Germinal center (tissue), 1 donor: ENCODE measurements around the gene SMIM41.
A peak's percentile ranks its signal among the peaks of the same experiment; 100 is the strongest.

Experiments
- DNase-seq: peaks from one replicate; pipeline ENCODE4 v3.0.0; 2012; ENCODE audit warnings: mixed read lengths, low spot score

The SMIM41 gene

DNA sequence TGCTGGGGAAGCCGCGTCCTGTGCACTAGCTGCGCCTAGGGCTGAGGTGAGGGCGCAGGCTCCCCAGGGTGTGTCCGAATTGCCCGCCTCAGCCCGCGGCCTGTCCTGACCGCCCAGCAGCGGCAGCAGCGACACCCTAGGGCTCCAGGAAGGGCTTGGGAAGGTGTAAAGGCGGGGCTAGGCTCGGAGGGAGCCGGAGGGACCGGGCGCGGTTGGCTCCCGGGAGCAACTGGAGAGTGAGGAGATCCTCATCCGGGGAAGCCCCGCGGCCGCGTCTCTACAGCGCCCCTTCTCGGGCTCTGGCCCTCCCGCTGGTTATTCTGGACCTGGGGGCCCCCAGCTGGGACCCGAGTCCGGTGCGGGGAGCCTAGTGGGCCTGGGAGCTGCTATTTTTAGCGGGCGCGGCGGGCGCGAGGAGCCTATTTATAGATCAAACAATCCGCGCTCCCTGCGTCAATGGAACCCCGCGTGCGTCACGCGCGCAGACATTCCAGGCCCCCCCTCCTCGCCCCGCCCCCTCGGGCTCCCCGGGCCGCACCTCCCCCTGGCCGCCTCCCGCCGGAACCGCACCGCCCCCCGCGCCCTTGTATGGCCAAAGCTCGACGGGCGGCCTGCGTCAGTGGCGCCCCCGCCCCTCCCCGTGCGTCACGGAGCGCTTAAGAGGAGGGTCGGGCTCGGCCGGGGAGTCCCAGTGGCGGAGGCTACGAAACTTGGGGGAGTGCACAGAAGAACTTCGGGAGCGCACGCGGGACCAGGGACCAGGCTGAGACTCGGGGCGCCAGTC is 28.6 kb upstream of the SMIM41 start, which contains the start of gene NR4A1:
TSS of gene NR4A1 (plus strand) at position 685 of the 784 bp plus-strand sequence. CDS start 2,887 bp downstream, outside the sequence.
- peak; percentile 96 for DNase-seq

- no peak for DNase-seq
Measured at GRCh38 chr12:52052468-52053186, 26.9 kb upstream of the SMIM41 start.

DNA sequence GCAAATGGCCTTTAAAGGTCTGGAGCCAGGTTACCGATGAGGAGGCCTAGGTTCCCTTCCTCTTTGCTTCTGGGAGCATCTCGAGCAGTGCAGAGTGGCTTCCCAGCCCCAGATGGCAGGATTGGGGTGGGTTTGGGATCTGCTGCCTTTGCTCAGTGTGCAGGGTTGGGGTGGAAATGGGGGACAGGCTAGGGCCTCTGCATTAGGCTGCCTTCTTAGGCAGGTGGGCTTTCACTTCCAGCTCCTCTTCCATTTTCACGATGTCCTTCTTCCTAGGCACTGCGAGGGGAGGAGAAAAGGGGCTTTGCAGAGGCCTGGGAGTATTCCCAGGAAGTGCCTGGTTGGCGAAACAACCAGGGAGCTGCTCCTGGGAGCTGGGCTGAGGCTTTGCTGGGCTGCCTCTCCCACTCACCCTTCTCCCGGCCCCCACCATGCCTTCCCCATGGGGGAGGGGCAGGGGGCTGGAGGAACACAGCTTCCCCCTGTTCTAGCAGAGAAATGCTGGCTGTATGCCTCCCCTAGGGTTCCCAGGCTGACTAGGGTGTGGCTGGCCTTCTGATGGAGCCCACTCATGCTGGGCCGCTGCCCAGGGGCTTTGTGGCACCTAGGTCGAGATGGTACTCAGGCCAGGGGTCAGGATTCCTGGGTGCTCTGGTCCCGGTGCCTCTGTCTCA is 25.8 kb upstream of the SMIM41 start:
- DNase-seq, result no peak

DNA sequence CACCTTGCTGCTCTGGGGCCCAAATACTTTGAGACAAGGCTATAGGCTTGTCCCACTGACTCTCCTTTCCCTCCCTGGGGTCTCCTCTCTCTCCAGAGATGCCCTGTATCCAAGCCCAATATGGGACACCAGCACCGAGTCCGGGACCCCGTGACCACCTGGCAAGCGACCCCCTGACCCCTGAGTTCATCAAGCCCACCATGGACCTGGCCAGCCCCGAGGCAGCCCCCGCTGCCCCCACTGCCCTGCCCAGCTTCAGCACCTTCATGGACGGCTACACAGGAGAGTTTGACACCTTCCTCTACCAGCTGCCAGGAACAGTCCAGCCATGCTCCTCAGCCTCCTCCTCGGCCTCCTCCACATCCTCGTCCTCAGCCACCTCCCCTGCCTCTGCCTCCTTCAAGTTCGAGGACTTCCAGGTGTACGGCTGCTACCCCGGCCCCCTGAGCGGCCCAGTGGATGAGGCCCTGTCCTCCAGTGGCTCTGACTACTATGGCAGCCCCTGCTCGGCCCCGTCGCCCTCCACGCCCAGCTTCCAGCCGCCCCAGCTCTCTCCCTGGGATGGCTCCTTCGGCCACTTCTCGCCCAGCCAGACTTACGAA is 25.2 kb upstream of the SMIM41 start:
- DNase-seq, result no peak

- no peak for DNase-seq
Measured at GRCh38 chr12:52054833-52055730, 24.4 kb upstream of the SMIM41 start.

DNA sequence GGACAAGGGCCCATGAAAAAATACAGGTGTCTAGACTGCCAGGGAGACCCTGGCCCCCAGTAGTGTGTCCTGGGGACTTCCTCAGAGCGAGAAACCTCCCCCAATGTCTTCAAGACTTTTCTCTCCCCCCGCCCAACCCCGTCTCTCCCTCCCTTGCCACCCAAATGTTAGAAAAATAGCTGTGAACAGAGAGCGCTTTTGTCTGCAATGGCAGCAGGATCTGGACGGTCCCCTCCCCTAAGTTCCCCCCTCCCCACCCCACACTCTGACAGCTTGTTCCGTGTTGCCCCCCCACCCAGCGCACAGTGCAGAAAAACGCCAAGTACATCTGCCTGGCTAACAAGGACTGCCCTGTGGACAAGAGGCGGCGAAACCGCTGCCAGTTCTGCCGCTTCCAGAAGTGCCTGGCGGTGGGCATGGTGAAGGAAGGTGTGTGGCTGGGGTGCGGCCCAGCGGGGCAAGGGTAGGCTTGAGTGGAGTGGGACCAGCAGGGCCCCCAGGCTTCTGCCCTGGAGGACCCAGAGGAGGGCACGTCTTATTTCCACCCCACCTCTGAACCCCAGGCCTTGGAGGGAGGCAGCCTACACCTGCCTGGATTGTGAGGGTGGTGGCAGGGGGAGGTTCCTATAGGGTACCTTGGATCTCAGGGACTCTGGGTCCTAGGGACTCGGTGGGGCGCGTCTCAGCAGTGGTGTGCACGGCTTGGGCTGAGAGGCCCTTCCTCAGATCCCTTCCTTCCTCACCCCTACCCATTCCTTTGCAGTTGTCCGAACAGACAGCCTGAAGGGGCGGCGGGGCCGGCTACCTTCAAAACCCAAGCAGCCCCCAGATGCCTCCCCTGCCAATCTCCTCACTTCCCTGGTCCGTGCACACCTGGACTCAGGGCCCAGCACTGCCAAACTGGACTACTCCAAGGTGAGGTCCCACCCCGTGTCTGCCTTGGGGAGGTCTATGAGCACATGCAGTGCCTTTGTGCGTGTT is 23.5 kb upstream of the SMIM41 start:
- no peak for DNase-seq

- no peak for DNase-seq
Measured at GRCh38 chr12:52056801-52057637, 22.5 kb upstream of the SMIM41 start.

DNA sequence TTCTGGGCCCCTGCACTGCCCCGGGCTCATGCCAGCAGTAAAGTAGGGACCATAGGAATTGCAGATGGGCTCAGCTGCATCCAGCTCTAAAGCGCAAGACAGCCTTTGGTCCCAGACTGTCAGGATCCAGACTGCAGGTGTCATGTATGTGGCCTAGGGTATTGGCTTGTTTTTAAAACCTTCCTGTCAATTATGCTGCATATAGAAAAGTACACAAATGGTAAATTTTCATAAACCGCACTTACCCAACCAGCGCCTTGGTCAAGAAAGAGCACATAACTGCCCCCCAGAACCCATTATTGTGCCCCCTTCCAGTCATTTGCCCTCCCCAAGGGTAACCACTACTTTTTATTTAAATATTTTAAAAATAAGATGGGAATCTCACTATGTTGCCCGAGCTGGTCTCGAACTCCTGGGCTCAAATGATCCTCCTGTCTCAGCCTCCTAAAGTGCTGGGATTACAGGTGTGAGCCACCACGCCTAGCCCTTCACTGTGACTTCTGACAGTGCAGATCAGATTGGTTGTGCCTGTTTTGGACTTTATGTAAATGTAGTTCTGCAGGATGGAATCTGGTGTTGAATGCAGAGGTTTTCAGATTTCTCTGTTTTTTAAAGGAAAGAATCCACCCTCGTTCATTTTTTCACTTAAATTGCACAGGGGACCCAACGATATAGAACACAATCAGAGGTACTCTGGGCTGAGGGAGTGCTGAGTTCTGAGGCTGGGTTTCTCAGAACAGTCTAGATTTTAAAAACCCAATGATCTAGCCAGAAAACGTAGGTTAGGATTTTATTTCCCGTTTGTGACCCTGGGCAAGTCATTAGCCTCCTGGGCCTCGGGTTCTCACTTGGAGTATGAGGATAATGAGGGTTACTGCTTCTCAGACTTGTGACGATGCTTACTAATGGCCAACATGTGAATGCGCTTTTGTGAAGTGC is 21.6 kb upstream of the SMIM41 start:
- DNase-seq, result no peak

- no peak for DNase-seq
Measured at GRCh38 chr12:52058631-52059361, 20.7 kb upstream of the SMIM41 start.

GRCh38 chr12:52059582-52060497 is 19.7 kb upstream of the SMIM41 start:
- DNase-seq, result no peak

DNA sequence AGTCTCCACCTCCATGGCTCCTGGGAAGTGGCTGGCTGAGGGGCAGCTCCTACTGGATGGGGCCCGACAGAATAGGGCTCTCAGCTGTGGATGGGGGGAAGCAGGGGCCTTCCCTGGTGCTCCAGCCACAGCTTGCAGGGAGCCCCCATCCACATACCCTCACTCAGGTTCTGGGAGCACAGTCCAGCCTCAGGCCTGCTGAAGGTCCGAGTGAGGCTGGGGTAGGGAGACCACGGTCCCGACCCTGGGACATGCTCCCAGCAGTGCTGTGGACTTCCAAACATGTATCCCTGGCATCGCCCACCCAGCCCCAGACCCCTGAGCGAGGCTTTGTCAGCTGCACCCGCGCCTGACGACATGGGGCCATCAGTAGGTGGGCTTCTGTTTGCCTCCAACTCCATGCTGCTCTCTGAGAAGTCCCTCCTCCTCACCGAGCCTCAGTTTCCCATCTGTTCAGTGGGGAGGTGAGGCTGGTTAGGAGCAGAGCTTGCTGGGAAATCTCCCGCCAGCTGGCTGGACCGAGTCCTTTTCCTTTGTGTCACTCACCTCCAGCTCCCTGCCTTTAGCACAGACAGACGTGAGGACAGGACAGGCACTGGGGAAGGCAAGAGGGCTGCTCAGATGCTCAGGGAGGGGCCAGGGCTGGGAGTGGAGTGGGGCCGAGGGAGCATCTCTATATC is 18.9 kb upstream of the SMIM41 start:
- no peak for DNase-seq

DNA sequence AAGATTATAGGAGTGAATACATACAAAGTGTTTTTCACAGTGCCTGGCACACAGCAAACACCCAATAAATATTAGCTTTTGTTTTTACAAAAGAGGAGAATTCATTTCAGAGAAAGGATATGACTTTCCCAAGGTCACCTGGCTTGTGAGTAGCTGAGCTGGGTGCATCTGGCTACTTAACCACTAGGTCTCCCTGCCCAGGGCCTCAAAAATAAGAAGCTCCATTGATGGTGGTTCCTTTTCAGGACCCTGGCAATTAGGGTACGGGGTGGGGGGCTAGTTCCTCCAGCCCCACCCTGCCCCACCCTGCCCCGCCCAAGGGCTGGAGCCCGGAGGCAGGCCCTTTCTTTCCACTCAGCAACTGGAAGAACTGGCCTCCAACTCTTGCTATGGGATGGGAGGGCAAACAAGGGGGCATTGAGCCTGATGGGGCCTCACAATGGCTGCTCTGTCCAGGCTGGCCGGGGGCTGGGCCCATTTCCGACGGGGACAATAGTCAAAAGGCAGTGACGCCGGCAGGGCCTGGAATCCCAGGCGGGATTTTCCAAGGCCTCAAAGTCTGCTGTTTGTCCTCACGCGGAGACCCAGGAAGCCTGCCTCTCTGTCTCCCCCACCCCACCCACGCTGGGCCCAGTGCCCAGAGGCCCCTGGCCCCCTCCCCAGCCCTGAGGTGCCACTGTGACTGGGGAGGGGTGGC is 17.9 kb upstream of the SMIM41 start:
- DNase-seq, result no peak

- no peak for DNase-seq
Measured at GRCh38 chr12:52062167-52063081, 17.1 kb upstream of the SMIM41 start.
